WTC11 (cell line): ENCODE results near the gene ASCC3. TPM values are rescaled to one million over a fixed set of nuclear protein-coding genes. Genes with fewer than 3 reads are reported as not detected.

Source experiments
- ATAC-seq: fragments of 200-7000 bp; cut with Tn5 transposase; 2 replicates; pipeline ENCODE4 v1.10.0; 2021; ENCODE audit warnings: mild to moderate bottlenecking, moderate library complexity
- CTCF ChIA-PET: fragments of 300-600 bp; sonication (Branson Sonifier 250); formaldehyde crosslinking; loops from one replicate; lab custom pipeline; 2021; ENCODE audit warnings: antibody characterized with exemption; lab: Charles Lee
- POLR2A ChIA-PET: fragments of 350-600 bp; sonication (Branson Sonifier 250); formaldehyde crosslinking; loops from one replicate; lab custom pipeline; 2021; ENCODE audit warnings: antibody characterized with exemption; lab: Charles Lee
- DNase-seq: peaks from one replicate; pipeline ENCODE4 v3.0.0; 2021; ENCODE audit warnings: low spot score
- H3K27ac Mint-ChIP-seq: 2 replicates; pipeline ENCODE4 v1.8.0; 2021; ENCODE audit warnings: mixed read lengths
- H3K27me3 Mint-ChIP-seq: 2 replicates; pipeline ENCODE4 v1.8.0; 2021; ENCODE audit warnings: low read depth, mild to moderate bottlenecking, moderate library complexity, mixed read lengths
- H3K36me3 Mint-ChIP-seq: 2 replicates; pipeline ENCODE4 v1.8.0; 2021; ENCODE audit warnings: mixed read lengths
- H3K4me1 Mint-ChIP-seq: 2 replicates; pipeline ENCODE4 v1.8.0; 2022; ENCODE audit warnings: mixed read lengths
- H3K4me3 Mint-ChIP-seq: 2 replicates; pipeline ENCODE4 v1.8.0; 2021; ENCODE audit warnings: mild to moderate bottlenecking, moderate library complexity, mixed read lengths
- H3K9me3 Mint-ChIP-seq: 2 replicates; pipeline ENCODE4 v1.8.0; 2021; ENCODE audit warnings: mixed read lengths
- CTCF ChIP-seq: fragments of 200-600 bp; IDR thresholded peaks from 2 replicates; pipeline ENCODE4 v1.8.0; 2022; ENCODE audit warnings: antibody characterized with exemption
- EMX1 ChIP-seq: fragments of 250-450 bp; sonication (Bioruptor Pico); IDR thresholded peaks from 2 replicates; pipeline ENCODE4 v1.8.0; 2021; ENCODE audit warnings: mild to moderate bottlenecking
- FOXK1 ChIP-seq: sonication (generic); formaldehyde crosslinking; IDR thresholded peaks from 2 replicates; pipeline ENCODE4 v1.8.0; 2022; ENCODE audit warnings: mild to moderate bottlenecking, moderate library complexity, missing genetic modification reagents
- FOXP4 ChIP-seq: sonication (generic); formaldehyde crosslinking; IDR thresholded peaks from 2 replicates; pipeline ENCODE4 v1.8.0; 2022; ENCODE audit warnings: mild to moderate bottlenecking, missing genetic modification reagents
- GTF2I ChIP-seq: fragments of 250-450 bp; sonication (Bioruptor Pico); conservative IDR thresholded peaks from 2 replicates; pipeline ENCODE4 v1.4.0; 2021; ENCODE audit warnings: mild to moderate bottlenecking
- JAZF1 ChIP-seq: fragments of 250-450 bp; sonication (Bioruptor Pico); IDR thresholded peaks from 2 replicates; pipeline ENCODE4 v1.9.0; 2021; ENCODE audit warnings: moderate library complexity, mild to moderate bottlenecking, inconsistent platforms
- JUN ChIP-seq: sonication (generic); formaldehyde crosslinking; IDR thresholded peaks from 2 replicates; pipeline ENCODE4 v1.8.0; 2023; ENCODE audit warnings: mild to moderate bottlenecking, missing genetic modification reagents
- MYBL2 ChIP-seq: sonication (generic); formaldehyde crosslinking; IDR thresholded peaks from 2 replicates; pipeline ENCODE4 v1.8.1; 2023; ENCODE audit warnings: mild to moderate bottlenecking, moderate library complexity, missing genetic modification reagents
- NFE2L1 ChIP-seq: sonication (generic); formaldehyde crosslinking; IDR thresholded peaks from 2 replicates; pipeline ENCODE4 v1.8.1; 2023; ENCODE audit warnings: missing genetic modification reagents
- NFYB ChIP-seq: sonication (generic); formaldehyde crosslinking; conservative IDR thresholded peaks from 2 replicates; pipeline ENCODE4 v1.8.0; 2022; ENCODE audit warnings: low read depth, missing genetic modification reagents
- NR2C2 ChIP-seq: sonication (generic); formaldehyde crosslinking; IDR thresholded peaks from 2 replicates; pipeline ENCODE4 v1.8.0; 2022; ENCODE audit warnings: mild to moderate bottlenecking, missing genetic modification reagents
- TP53 ChIP-seq: sonication (generic); formaldehyde crosslinking; IDR thresholded peaks from 2 replicates; pipeline ENCODE4 v1.8.1; 2023; ENCODE audit warnings: mild to moderate bottlenecking, missing genetic modification reagents
- USF1 ChIP-seq: sonication (generic); formaldehyde crosslinking; IDR thresholded peaks from 2 replicates; pipeline ENCODE4 v1.8.0; 2022; ENCODE audit warnings: mild to moderate bottlenecking, missing genetic modification reagents
- ZBTB43 ChIP-seq: sonication (generic); formaldehyde crosslinking; IDR thresholded peaks from 2 replicates; pipeline ENCODE4 v1.8.1; 2023; ENCODE audit warnings: mild to moderate bottlenecking, missing genetic modification reagents
- ZNF232 ChIP-seq: sonication (generic); formaldehyde crosslinking; IDR thresholded peaks from 2 replicates; pipeline ENCODE4 v1.8.0; 2022; ENCODE audit warnings: mild to moderate bottlenecking, missing genetic modification reagents
- ZNF263 ChIP-seq: sonication (generic); formaldehyde crosslinking; IDR thresholded peaks from 2 replicates; pipeline ENCODE4 v1.8.1; 2022; ENCODE audit warnings: low read depth, mild to moderate bottlenecking, moderate library complexity, missing genetic modification reagents
- ZNF425 ChIP-seq: fragments of 250-450 bp; sonication (Bioruptor Pico); conservative IDR thresholded peaks from 2 replicates; pipeline ENCODE4 v1.9.0; 2021; ENCODE audit warnings: mild to moderate bottlenecking
- ZNF512 ChIP-seq: sonication (generic); formaldehyde crosslinking; IDR thresholded peaks from 2 replicates; pipeline ENCODE4 v1.8.1; 2022; ENCODE audit warnings: missing genetic modification reagents, borderline replicate concordance
- ZNF532 ChIP-seq: fragments of 250-450 bp; sonication (Bioruptor Pico); IDR thresholded peaks from 2 replicates; pipeline ENCODE4 v1.9.0; 2021; ENCODE audit warnings: mild to moderate bottlenecking, borderline replicate concordance
- ZNF671 ChIP-seq: fragments of 250-450 bp; sonication (Bioruptor Pico); IDR thresholded peaks from 2 replicates; pipeline ENCODE4 v1.8.0; 2021; ENCODE audit warnings: mild to moderate bottlenecking
- total RNA-seq: library from RNA; stranded (reverse); gene quantifications from 3 replicates; pipeline ENCODE4 v1.2.3, GENCODE V29; 2021

ASCC3 gene
- total RNA-seq, 1 experiment from 2014 or later, result 80.7 TPM

GRCh38 chr6:100712997-100713396, 168.1 kb downstream of the ASCC3 start (continued):
- TF ChIP-seq USF1 (no peak), GTF2I (CRISPR knock-in tag) (no peak), NR2C2 (no peak), ZNF232 (CRISPR knock-in tag) (no peak)

GRCh38 chr6:100706491-100706890, 174.6 kb downstream of the ASCC3 start:
- ChIA-PET POLR2A (no interaction called here), CTCF (interaction anchor here (1.5 kb wide), 1 partner anchor 13 kb away, joined by 5 read pairs; no protein-coding TSS in a partner anchor)
- H3K27ac Mint-ChIP-seq, result no peak overlapping the region
- no peak for DNase-seq
- no peaks in the 10 kb centered on the region for H3K27me3 Mint-ChIP-seq
- ATAC-seq, result no peak
- peaks cover 19% of the 10 kb centered on the region for H3K36me3 Mint-ChIP-seq
- H3K4me3 Mint-ChIP-seq, result no peak overlapping the region
- TF ChIP-seq EMX1 (CRISPR knock-in tag), result no peak
- no peak for TF ChIP-seq FOXK1 (CRISPR knock-in tag)
- TF ChIP-seq ZNF263 (CRISPR knock-in tag), result no peak
- no peak for TF ChIP-seq TP53
- no peak for TF ChIP-seq NFE2L1 (CRISPR knock-in tag)
- TF ChIP-seq, all 79 proteins: peak for 0
- H3K9me3 Mint-ChIP-seq, result peaks cover 11% of the 10 kb centered on the region
- H3K4me1 Mint-ChIP-seq, result no peaks in the 10 kb centered on the region

GRCh38 chr6:100704961-100705360, 176.2 kb downstream of the ASCC3 start:
- Mint-ChIP-seq H3K4me1 (no peaks in the 10 kb centered on the region), H3K4me3 (no peak overlapping the region), H3K27me3 (no peaks in the 10 kb centered on the region), H3K9me3 (peaks cover 24% of the 10 kb centered on the region), H3K27ac (no peak overlapping the region), H3K36me3 (peaks cover 33% of the 10 kb centered on the region)
- DNase-seq (no peak), ATAC-seq (no peak)
- CTCF ChIA-PET, result no interaction called here
- POLR2A ChIA-PET, result no interaction called here
- TF ChIP-seq ZNF532 (CRISPR knock-in tag) (no peak), NFYB (no peak), ZNF232 (CRISPR knock-in tag) (no peak), USF1 (no peak), MYBL2 (CRISPR knock-in tag) (no peak), ZBTB43 (CRISPR knock-in tag) (no peak), ZNF512 (no peak), JAZF1 (CRISPR knock-in tag) (no peak), FOXP4 (CRISPR knock-in tag) (no peak), JUN (no peak), ZNF671 (CRISPR knock-in tag) (no peak), CTCF (no peak), ZNF425 (CRISPR knock-in tag) (no peak)
